GM20431 (cell line): Measurements from ENCODE around the gene CDRT4.

Experiments
- in situ Hi-C: fragments of 300-500 bp; cut with MseI, MboI; formaldehyde crosslinking; loops from one replicate; pipeline ENCODE4 v1.15.0; 2020; ENCODE audit warnings: low sequenced_read_pairs; ENCODE audit not compliant: unreplicated experiment

The CDRT4 gene

GRCh38 chr17:15405058-15405415, 62.4 kb downstream of the CDRT4 start:
- in situ Hi-C loops: no loop called here

GRCh38 chr17:15404106-15405057, 63.0 kb downstream of the CDRT4 start:
- in situ Hi-C loops: no loop called here

GRCh38 chr17:15403276-15403939, 64.0 kb downstream of the CDRT4 start:
- in situ Hi-C loops: no loop called here

GRCh38 chr17:15399443-15399842, 68.0 kb downstream of the CDRT4 start:
- in situ Hi-C loops: no loop called here

GRCh38 chr17:15398736-15399331, 68.6 kb downstream of the CDRT4 start:
- in situ Hi-C loops: no loop called here

- in situ Hi-C loops: no loop called here
Measured at GRCh38 chr17:15398291-15398690, 69.1 kb downstream of the CDRT4 start.

- in situ Hi-C loops: no loop called here
Measured at GRCh38 chr17:15397620-15398019, 69.8 kb downstream of the CDRT4 start.

- in situ Hi-C loops: no loop called here
Measured at GRCh38 chr17:15395091-15395490, 72.3 kb downstream of the CDRT4 start.

GRCh38 chr17:15393414-15393813, 74.0 kb downstream of the CDRT4 start:
- in situ Hi-C loops: no loop called here

GRCh38 chr17:15392326-15392741, 75.1 kb downstream of the CDRT4 start:
- in situ Hi-C loops: no loop called here

- in situ Hi-C loops: no loop called here
Measured at GRCh38 chr17:15388356-15389041, 78.9 kb downstream of the CDRT4 start.

- in situ Hi-C loops: no loop called here
Measured at GRCh38 chr17:15386083-15386482, 81.3 kb downstream of the CDRT4 start.
